GM23248 (cell line): ENCODE results near the gene WNT1. TPM values are rescaled to one million over a fixed set of nuclear protein-coding genes. Genes with fewer than 3 reads are reported as not detected.

Experiments
- DNase-seq: peaks from one replicate; pipeline ENCODE4 v3.0.0-alpha.2; 2015
- H2AFZ ChIP-seq: fragments of 200-600 bp; sonication (generic); 2 replicates; pipeline ENCODE4 v1.6.1; 2016; ENCODE audit warnings: antibody characterized with exemption
- H3F3A ChIP-seq: fragments of 200-600 bp; sonication (generic); 2 replicates; pipeline ENCODE4 v1.6.1; 2016; ENCODE audit warnings: mild to moderate bottlenecking, antibody characterized with exemption, mixed run types; ENCODE audit not compliant: insufficient read depth
- H3K27ac ChIP-seq: fragments of 200-600 bp; sonication (generic); 2 replicates; pipeline ENCODE4 v1.5.1; 2016; ENCODE audit warnings: mild to moderate bottlenecking
- H3K27me3 ChIP-seq: fragments of 200-600 bp; sonication (generic); replicated peaks from 2 replicates; pipeline ENCODE4 v1.6.1; 2016; ENCODE audit warnings: mild to moderate bottlenecking; ENCODE audit not compliant: insufficient read depth
- H3K36me3 ChIP-seq: fragments of 200-600 bp; sonication (generic); 2 replicates; pipeline ENCODE4 v1.6.1; 2016; ENCODE audit warnings: low read depth, mild to moderate bottlenecking
- H3K4me1 ChIP-seq: fragments of 200-600 bp; sonication (generic); 2 replicates; pipeline ENCODE4 v1.6.1; 2016; ENCODE audit warnings: mild to moderate bottlenecking; ENCODE audit not compliant: insufficient read depth
- H3K4me2 ChIP-seq: fragments of 200-600 bp; sonication (generic); one replicate; pipeline ENCODE4 v1.6.1; 2016; ENCODE audit warnings: mild to moderate bottlenecking; ENCODE audit not compliant: unreplicated experiment
- H3K4me3 ChIP-seq: fragments of 200-600 bp; sonication (generic); 2 replicates; pipeline ENCODE4 v1.5.1; 2016; ENCODE audit warnings: mild to moderate bottlenecking
- H3K79me2 ChIP-seq: fragments of 200-600 bp; sonication (generic); 2 replicates; pipeline ENCODE4 v1.6.1; 2016; ENCODE audit warnings: mild to moderate bottlenecking; ENCODE audit not compliant: insufficient read depth
- H3K9ac ChIP-seq: fragments of 200-600 bp; sonication (generic); 2 replicates; pipeline ENCODE4 v1.6.1; 2016; ENCODE audit warnings: mild to moderate bottlenecking
- H3K9me2 ChIP-seq: fragments of 200-600 bp; sonication (generic); 2 replicates; pipeline ENCODE4 v1.6.1; 2016; ENCODE audit warnings: mixed run types, mild to moderate bottlenecking, moderate library complexity; ENCODE audit not compliant: insufficient read depth
- H3K9me3 ChIP-seq: fragments of 200-600 bp; sonication (generic); one replicate; pipeline ENCODE4 v1.6.1; 2017; ENCODE audit warnings: low read depth
- H4K20me1 ChIP-seq: fragments of 200-600 bp; sonication (generic); 2 replicates; pipeline ENCODE4 v1.6.0; 2016; ENCODE audit not compliant: insufficient read depth
- EZH2 ChIP-seq: fragments of 200-600 bp; sonication (generic); IDR thresholded peaks from 2 replicates; pipeline ENCODE4 v1.6.1; 2018; ENCODE audit warnings: antibody characterized with exemption, mild to moderate bottlenecking; ENCODE audit not compliant: insufficient read depth, poor library complexity, severe bottlenecking
- EZH2phosphoT487 ChIP-seq: fragments of 200-600 bp; sonication (generic); IDR thresholded peaks from 2 replicates; pipeline ENCODE4 v1.6.1; 2018; ENCODE audit warnings: antibody characterized with exemption, moderate library complexity, mild to moderate bottlenecking, low read depth; ENCODE audit not compliant: insufficient read depth
- WGBS, 2 experiments: methylation state at CpG; one replicate each; pipeline ENCODE4 v1.1.6; 2015 to 2017; ENCODE audit warnings: low lambda C conversion rate in 2 of 2, low coverage in 1 of 2; ENCODE audit errors: missing lambda C conversion rate in 2 of 2; 5-methylcytosine and 5-hydroxymethylcytosine counted together
- in situ Hi-C: fragments of 300-500 bp; cut with MboI; formaldehyde crosslinking; loops from 2 replicates; pipeline ENCODE4 v1.15.0; 2020
- polyA plus RNA-seq: library from polyadenylated mRNA; unstranded; fragments of >200 nt; fragmentation: Nextera tagmentation; extraction: Ambion mirVana; gene quantifications from 2 replicates; pipeline ENCODE4 v1.2.1, GENCODE V29; 2016
- small RNA-seq: library from RNA; depleted of rRNA; stranded (forward); fragments of <200 nt; gene quantifications from one replicate; pipeline ENCODE3, GENCODE V24; 2014; ENCODE audit warnings: low read depth, low replicate concordance
- total RNA-seq: library from RNA; depleted of rRNA; stranded (reverse); fragments of >200 nt; shearing (Covaris generic); gene quantifications from 2 replicates; pipeline ENCODE4 v1.2.3, GENCODE V29; 2014; rRNA removed

Gene WNT1
- total and polyA plus RNA-seq, 2 experiments from 2014 or later: not detected

- H4K20me1 ChIP-seq: no peaks in the 10 kb centered on the region
- H3K4me3 ChIP-seq: no peak overlapping the region
- 83 to 85% methylated on average over 19 of the region's 19 CpGs for WGBS, 2 experiments
- H3K36me3 ChIP-seq: peaks cover 17% of the 10 kb centered on the region
- H3K9me2 ChIP-seq: no peaks in the 10 kb centered on the region
- H3K9me3 ChIP-seq: no peaks in the 10 kb centered on the region
- H3K9ac ChIP-seq: no peak overlapping the region
- H3K4me2 ChIP-seq: no peak overlapping the region
- H3K27ac ChIP-seq: no peak overlapping the region
- peaks cover 9% of the 10 kb centered on the region; the same call in 1 of the 2 replicates for H3K79me2 ChIP-seq
- TF ChIP-seq EZH2 (no peak), EZH2phosphoT487 (no peak)
- no peak for DNase-seq
- H3K27me3 ChIP-seq: no peaks in the 10 kb centered on the region
- no peaks in the 10 kb centered on the region for H3K4me1 ChIP-seq
- no peaks in the 10 kb centered on the region for H3F3A ChIP-seq
- in situ Hi-C loops: no loop called here
- no peak overlapping the region for H2AFZ ChIP-seq
Observed at GRCh38 chr12:49030714-49031572, 52.8 kb downstream of the WNT1 start.

- Histone ChIP-seq H3K9me3 (no peaks in the 10 kb centered on the region), H3K79me2 (peaks cover 12% of the 10 kb centered on the region), H3K9me2 (no peaks in the 10 kb centered on the region), H3F3A (no peaks in the 10 kb centered on the region), H4K20me1 (no peaks in the 10 kb centered on the region), H2AFZ (no peak overlapping the region), H3K27me3 (no peaks in the 10 kb centered on the region), H3K27ac (no peak overlapping the region), H3K9ac (no peak overlapping the region), H3K36me3 (peaks cover 16% of the 10 kb centered on the region), H3K4me3 (no peak overlapping the region), H3K4me2 (no peak overlapping the region), H3K4me1 (no peaks in the 10 kb centered on the region)
- 79 to 92% methylated on average over 7 to 8 of the region's 8 CpGs for WGBS, 2 experiments
- in situ Hi-C loops: no loop called here
- TF ChIP-seq EZH2phosphoT487 (no peak), EZH2 (no peak)
- DNase-seq: no peak
Observed at GRCh38 chr12:49031573-49032161, 53.5 kb downstream of the WNT1 start.

Small RNAs within 50 kb of the gene (small RNA-seq; reads per million reads assigned to genes)
- gene RNU6-940P: not detected

Other genes with a start within 250 kb of the WNT1 start
- 24.8 and 25.8 TPM in 2 replicates for gene ADCY6, start 189.2 kb upstream of the WNT1 start, total RNA-seq
- gene ADCY6, start 189.2 kb upstream of the WNT1 start, polyA plus RNA-seq: 4.1 TPM in 2 replicates
- gene CACNB3, start 159.8 kb upstream of the WNT1 start, total RNA-seq: 18.6 and 26.8 TPM in 2 replicates
- 22.4 and 22.6 TPM in 2 replicates for gene CACNB3, start 159.8 kb upstream of the WNT1 start, polyA plus RNA-seq
- gene DDX23, start 126.2 kb upstream of the WNT1 start, total RNA-seq: 56.5 and 61.0 TPM in 2 replicates
- gene DDX23, start 126.2 kb upstream of the WNT1 start, polyA plus RNA-seq: 32.1 and 34.2 TPM in 2 replicates
- 0.32 TPM in 1 of 2 replicates, not detected in the other for gene RND1, start 112.5 kb upstream of the WNT1 start, total RNA-seq
- gene RND1, start 112.5 kb upstream of the WNT1 start, polyA plus RNA-seq: 0.13 TPM in 1 of 2 replicates, not detected in the other
- gene FKBP11, start 52.8 kb upstream of the WNT1 start, total RNA-seq: 17.4 and 28.1 TPM in 2 replicates
- 158 and 159 TPM in 2 replicates for gene FKBP11, start 52.8 kb upstream of the WNT1 start, polyA plus RNA-seq
- gene ARF3, start 20.8 kb upstream of the WNT1 start, total RNA-seq: 55.3 and 87.7 TPM in 2 replicates
- 65.0 and 71.7 TPM in 2 replicates for gene ARF3, start 20.8 kb upstream of the WNT1 start, polyA plus RNA-seq
- gene WNT10B, start 6.6 kb upstream of the WNT1 start, total RNA-seq: 0.32 TPM in 1 of 2 replicates, not detected in the other
- 0.29 and 0.61 TPM in 2 replicates for gene WNT10B, start 6.6 kb upstream of the WNT1 start, polyA plus RNA-seq
- gene DDN, start 21.1 kb downstream of the WNT1 start, total RNA-seq: 0.13 TPM in 1 of 2 replicates, not detected in the other
- gene DDN, start 21.1 kb downstream of the WNT1 start, polyA plus RNA-seq: 0.06 TPM in 1 of 2 replicates, not detected in the other
- 86.1 and 91.3 TPM in 2 replicates for gene PRKAG1, start 40.5 kb downstream of the WNT1 start, total RNA-seq
- gene PRKAG1, start 40.5 kb downstream of the WNT1 start, polyA plus RNA-seq: 62.5 and 66.8 TPM in 2 replicates
- 8.2 and 12.8 TPM in 2 replicates for gene KMT2D, start 82.5 kb downstream of the WNT1 start, total RNA-seq
- 8.6 and 10.3 TPM in 2 replicates for gene KMT2D, start 82.5 kb downstream of the WNT1 start, polyA plus RNA-seq
- gene RHEBL1, start 91.7 kb downstream of the WNT1 start, total RNA-seq: 0.86 and 1.1 TPM in 2 replicates
- 0.63 and 0.65 TPM in 2 replicates for gene RHEBL1, start 91.7 kb downstream of the WNT1 start, polyA plus RNA-seq
- not detected in 2 replicates for gene DHH, start 116.5 kb downstream of the WNT1 start, total RNA-seq
- not detected in 2 replicates for gene DHH, start 116.5 kb downstream of the WNT1 start, polyA plus RNA-seq
- 22.0 and 62.9 TPM in 2 replicates for gene LMBR1L, start 132.5 kb downstream of the WNT1 start, total RNA-seq
- 28.2 and 31.6 TPM in 2 replicates for gene LMBR1L, start 132.5 kb downstream of the WNT1 start, polyA plus RNA-seq
- 1,598 and 1,776 TPM in 2 replicates for gene TUBA1B, start 153.1 kb downstream of the WNT1 start, total RNA-seq
- gene TUBA1B, start 153.1 kb downstream of the WNT1 start, polyA plus RNA-seq: 1,195 and 1,237 TPM in 2 replicates
- 628 and 639 TPM in 2 replicates for gene TUBA1A, start 210.8 kb downstream of the WNT1 start, total RNA-seq
- 452 and 467 TPM in 2 replicates for gene TUBA1A, start 210.8 kb downstream of the WNT1 start, polyA plus RNA-seq